GM19455 (cell line): ENCODE measurements around the gene TEX10.
"Not testable (repeated sequence)": the region's sequence is repeated elsewhere in the genome, so short reads cannot be mapped to it uniquely, and the experiment has no call there.

ENCODE experiments used
- ATAC-seq: cut with Tn5 transposase; IDR thresholded peaks from one replicate; pipeline ENCODE4 v1.9.1; 2021; ENCODE audit not compliant: unreplicated experiment

The TEX10 gene

GRCh38 chr9:100352727-100353505 lies at the start of gene TEX10:
TEX10 (minus strand) TSS chr9:100352942; CDS start chr9:100349363, 3,579 bp downstream.
- ATAC-seq = peak; percentile 87

GRCh38 chr9:100401042-100401441 lies 48.3 kb upstream of the TEX10 start:
- no peak for ATAC-seq

DNA sequence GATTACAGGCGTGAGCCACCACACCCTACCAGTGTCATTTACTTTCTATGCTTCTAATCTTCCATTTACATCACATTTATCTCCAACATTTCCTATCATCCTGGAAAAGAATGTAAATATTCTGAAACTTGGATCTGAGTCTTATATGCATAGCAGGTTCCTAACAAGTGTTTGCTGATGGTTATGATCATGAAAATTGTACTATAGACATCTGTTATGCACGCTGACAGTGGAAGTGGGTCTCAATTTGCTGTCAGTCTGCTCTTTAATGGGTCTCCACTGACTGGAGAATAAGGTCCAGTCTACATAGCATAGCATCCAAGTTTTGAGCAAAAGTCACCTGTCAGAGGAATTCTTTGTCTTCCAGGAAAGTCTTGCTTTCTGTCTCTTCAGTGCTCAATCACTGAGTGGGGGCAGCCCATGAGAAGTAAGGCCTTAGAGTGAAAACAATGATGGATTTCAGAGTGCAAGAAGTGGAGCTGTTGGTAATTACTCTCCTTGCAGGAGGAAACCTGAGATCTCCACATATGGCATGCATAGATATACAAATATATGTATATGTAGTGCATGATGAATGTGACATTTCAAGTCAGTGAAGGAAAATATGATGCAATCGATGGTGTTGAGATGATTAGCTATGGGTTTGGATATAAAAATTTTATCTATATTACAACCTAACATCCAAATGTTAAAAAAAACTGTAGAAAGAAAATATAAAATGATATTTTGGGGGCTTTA lies 45.0 kb upstream of the TEX10 start:
- ATAC-seq = no peak

DNA sequence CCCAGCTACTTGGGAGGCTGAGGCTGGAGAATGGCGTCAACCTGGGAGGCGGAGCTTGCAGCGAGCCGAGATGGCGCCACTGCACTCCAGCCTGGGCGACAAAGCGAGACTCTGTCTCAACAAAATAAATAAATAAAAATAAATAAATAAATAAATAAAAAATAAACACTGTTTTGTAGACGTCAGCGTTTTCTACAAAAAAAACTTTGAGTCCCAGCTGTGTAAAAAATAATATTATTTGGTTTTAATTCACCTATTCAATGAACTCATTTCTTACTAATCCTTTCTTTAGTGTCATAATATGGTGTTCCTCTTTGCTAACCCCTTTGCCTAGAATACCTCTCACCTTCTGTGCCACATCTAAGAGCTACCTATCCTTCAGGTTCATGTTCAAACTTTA lies 44.0 kb upstream of the TEX10 start:
- no peak for ATAC-seq

GRCh38 chr9:100394816-100395215 lies 42.1 kb upstream of the TEX10 start:
- no peak for ATAC-seq

- no peak for ATAC-seq
These were observed 41.4 kb upstream of the TEX10 start for GRCh38 chr9:100394032-100394695.

GRCh38 chr9:100392989-100393388 lies 40.2 kb upstream of the TEX10 start:
- not testable (repeated sequence) for ATAC-seq

GRCh38 chr9:100379862-100380261 lies 27.1 kb upstream of the TEX10 start:
- ATAC-seq = no peak

GRCh38 chr9:100377015-100377414 lies 24.3 kb upstream of the TEX10 start:
- ATAC-seq = no peak

- ATAC-seq = no peak
These were observed 22.9 kb upstream of the TEX10 start for GRCh38 chr9:100375658-100376057.

DNA sequence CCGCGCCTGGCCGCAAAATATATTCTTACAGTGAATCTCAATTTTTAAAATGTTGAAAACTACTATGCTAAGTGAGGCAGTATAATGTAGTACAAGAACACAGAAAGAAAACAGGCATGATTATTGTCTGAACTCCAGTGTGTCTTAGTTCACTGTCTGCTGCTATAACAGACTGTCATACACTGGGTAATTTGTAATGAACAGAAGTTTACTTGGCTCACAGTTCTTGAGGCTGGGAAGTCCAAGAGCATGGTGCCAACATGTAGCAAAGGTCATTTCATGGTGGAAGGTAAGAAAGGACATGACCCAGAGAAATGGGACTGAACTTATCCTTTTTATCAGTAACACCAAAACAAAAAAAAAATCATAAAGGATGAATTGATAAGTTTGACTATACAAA lies 19.9 kb upstream of the TEX10 start:
- no peak for ATAC-seq

- ATAC-seq = no peak
These were observed 17.5 kb upstream of the TEX10 start for GRCh38 chr9:100370064-100370723.

DNA sequence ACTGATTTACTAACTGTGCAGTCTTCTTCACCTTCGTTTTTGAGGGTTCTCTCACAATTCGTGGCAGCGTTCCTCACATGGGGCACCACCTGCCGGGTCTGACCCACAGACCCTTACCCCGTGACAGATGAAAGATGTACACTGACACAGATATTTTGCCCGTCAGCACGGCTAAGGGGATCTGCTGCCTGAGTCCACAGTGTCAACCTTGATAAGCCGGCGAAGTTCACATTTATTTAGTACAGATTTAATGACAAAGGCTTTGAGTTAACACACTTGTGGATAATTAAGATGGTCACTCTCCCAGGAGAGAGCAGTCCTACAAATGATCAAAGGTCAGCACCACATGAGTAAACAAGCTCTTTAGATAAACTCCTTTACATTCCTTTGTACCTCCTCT lies 15.9 kb upstream of the TEX10 start:
- no peak for ATAC-seq

DNA sequence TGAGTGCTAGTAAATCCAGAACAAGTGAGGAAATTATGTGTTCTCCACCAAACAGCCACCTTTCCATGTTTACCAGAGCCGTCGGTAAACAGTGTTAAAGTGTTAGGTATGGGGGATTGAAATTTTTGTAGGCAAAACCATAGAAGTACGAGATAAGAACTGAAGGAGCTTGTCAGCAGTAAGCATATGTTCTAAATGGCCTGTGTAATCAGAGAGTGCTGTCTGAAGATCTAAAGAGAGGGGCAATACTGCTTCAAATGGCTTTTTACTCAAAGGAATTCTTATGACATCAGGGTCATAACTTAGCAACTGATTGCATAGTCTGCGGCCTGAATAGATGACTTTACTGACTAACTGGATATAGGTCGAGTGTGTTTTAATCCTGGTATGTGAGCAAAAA lies 13.4 kb upstream of the TEX10 start:
- no peak for ATAC-seq

- ATAC-seq = no peak
These were observed 11.3 kb upstream of the TEX10 start for GRCh38 chr9:100364013-100364412.

DNA sequence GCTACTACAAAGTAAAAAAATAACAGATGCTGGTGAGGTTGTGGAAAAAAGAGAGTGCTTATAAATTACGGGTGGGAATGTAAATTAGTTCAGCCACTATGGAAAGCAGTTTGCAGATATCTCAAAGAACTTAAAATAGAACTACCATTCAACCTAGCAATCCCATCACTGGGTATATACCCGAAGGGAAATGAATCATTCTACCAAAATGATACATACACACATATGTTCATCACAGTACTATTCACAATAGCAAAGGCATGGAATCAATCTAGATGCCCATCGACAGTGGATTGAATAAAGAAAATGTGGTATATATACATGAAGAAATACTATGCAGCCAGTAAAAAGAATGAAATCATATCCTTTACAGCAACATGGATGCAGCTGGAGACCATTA lies 6.3 kb upstream of the TEX10 start:
- no peak for ATAC-seq

- no peak for ATAC-seq
These were observed 4.8 kb upstream of the TEX10 start for GRCh38 chr9:100357501-100357900.

DNA sequence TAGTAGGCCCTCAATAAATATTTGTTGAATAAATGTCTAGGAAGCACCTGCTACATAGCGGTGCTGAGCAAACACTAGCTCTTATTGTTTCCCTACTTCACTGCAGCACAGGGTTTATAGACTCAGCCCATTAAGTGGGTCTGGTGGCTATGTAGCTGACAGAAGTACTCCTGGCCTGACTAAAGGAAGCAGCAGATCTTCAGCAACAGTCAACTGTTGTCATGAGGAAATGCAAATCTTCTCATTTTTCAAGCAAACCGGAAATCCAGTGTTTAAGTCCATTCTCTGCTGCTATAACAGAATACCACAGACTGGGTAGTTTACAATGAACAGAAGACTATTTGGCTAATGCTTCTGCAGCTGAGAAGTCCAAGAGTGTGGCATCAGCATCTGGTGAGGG lies 2.8 kb upstream of the TEX10 start:
- ATAC-seq = no peak

- no peak for ATAC-seq
These were observed 1.5 kb upstream of the TEX10 start for GRCh38 chr9:100354121-100354800.

- ATAC-seq = peak; percentile 46
These were observed 478 bp downstream of the TEX10 start for GRCh38 chr9:100352201-100352726.

- no peak for ATAC-seq
These were observed 1.2 kb downstream of the TEX10 start for GRCh38 chr9:100351508-100351907.
